B cell (primary cell): ENCODE data around the gene SUOX. TPM values are rescaled to one million over a fixed set of nuclear protein-coding genes. Genes with fewer than 3 reads are reported as not detected.

ENCODE experiments used
- ATAC-seq: fragments of 200-7000 bp; cut with Tn5 transposase; one replicate; pipeline ENCODE4 v1.10.0; 2021; ENCODE audit warnings: low read depth, mild to moderate bottlenecking, moderate number of reproducible peaks, moderate library complexity
- CTCF ChIA-PET: fragments of 350-600 bp; sonication (Branson Sonifier 250); formaldehyde crosslinking; loops from one replicate; lab custom pipeline; 2021; ENCODE audit warnings: antibody characterized with exemption, inconsistent platforms; lab: Charles Lee
- POLR2A ChIA-PET: fragments of 350-600 bp; sonication (Branson Sonifier 250); formaldehyde crosslinking; loops from one replicate; lab custom pipeline; 2021; ENCODE audit warnings: antibody characterized with exemption; lab: Charles Lee
- DNase-seq: peaks from one replicate; pipeline ENCODE4 v3.0.0; 2013
- H2AFZ ChIP-seq: 2 replicates; pipeline ENCODE4 v1.6.1; 2012; ENCODE audit warnings: mild to moderate bottlenecking, low read depth, low read length; ENCODE audit not compliant: insufficient read depth, poor library complexity, severe bottlenecking
- H3K27ac ChIP-seq, 2 donors: 1 replicate in 1 of 2; 2 replicates in 1 of 2; pipeline ENCODE4 v1.5.1; 2012 to 2013; ENCODE audit warnings: low read length in 2 of 2, mild to moderate bottlenecking in 2 of 2, moderate library complexity in 1 of 2
- H3K27me3 ChIP-seq, 4 experiments: fragments of 200-600 bp in 1 of 4; sonication (generic) in 1 of 4; replicated peaks in 1 of 4; 1 replicate in 2 of 4; 2 replicates in 2 of 4; pipeline versions ENCODE4 v1.6.1 to v1.7.0; 2013 to 2016; ENCODE audit warnings: low read length in 3 of 4, mild to moderate bottlenecking in 2 of 4, mixed read lengths in 1 of 4, moderate library complexity in 1 of 4; ENCODE audit not compliant: insufficient read depth in 4 of 4, control insufficient read depth in 3 of 4; ENCODE audit errors: control extremely low read depth in 1 of 4
- H3K36me3 ChIP-seq, 2 experiments: replicated peaks in 1 of 2; 1 replicate in 1 of 2; 2 replicates in 1 of 2; pipeline versions ENCODE4 v1.6.1 to v1.7.1; 2013; ENCODE audit warnings: low read length in 1 of 2; ENCODE audit not compliant: insufficient read depth in 2 of 2, control insufficient read depth in 1 of 2; ENCODE audit errors: control extremely low read depth in 1 of 2, extremely low read depth in 1 of 2
- H3K4me1 ChIP-seq, 2 donors: fragments of 200-600 bp in 1 of 2; sonication (generic) in 1 of 2; 1 replicate in 1 of 2; 2 replicates in 1 of 2; pipeline versions ENCODE4 v1.5.1 to v1.6.1; 2013 to 2017; ENCODE audit warnings: low read length in 2 of 2; ENCODE audit not compliant: control insufficient read depth in 2 of 2, insufficient read depth in 2 of 2
- H3K4me2 ChIP-seq: replicated peaks from 2 replicates; pipeline ENCODE3; 2012; ENCODE audit warnings: mild to moderate bottlenecking, low read depth, low read length; ENCODE audit not compliant: poor library complexity, severe bottlenecking
- H3K4me3 ChIP-seq, 5 experiments: fragments of 200-600 bp in 1 of 5; sonication (generic) in 1 of 5; 1 replicate in 3 of 5; 2 replicates in 2 of 5; pipeline versions ENCODE4 v1.5.1 to v1.7.0; 2011 to 2016; ENCODE audit warnings: low read length in 4 of 5, mild to moderate bottlenecking in 4 of 5, low read depth in 2 of 5, control low read depth in 1 of 5, moderate library complexity in 1 of 5; ENCODE audit not compliant: insufficient read depth in 1 of 5; ENCODE audit errors: control extremely low read depth in 1 of 5, extremely low read depth in 1 of 5
- H3K79me2 ChIP-seq: fragments of 200-600 bp; sonication (generic); one replicate; pipeline ENCODE4 v1.6.0; 2016; ENCODE audit warnings: low read length; ENCODE audit not compliant: control insufficient read depth, insufficient read depth
- H3K9ac ChIP-seq: fragments of 200-600 bp; sonication (generic); 2 replicates; pipeline ENCODE4 v1.6.1; 2017; ENCODE audit warnings: mild to moderate bottlenecking, low read length, moderate library complexity
- H3K9me3 ChIP-seq, 3 donors: one replicate each; pipeline versions ENCODE4 v1.6.1 to v1.7.1; 2013; ENCODE audit warnings: low read length in 2 of 3; ENCODE audit not compliant: control insufficient read depth in 2 of 3, insufficient read depth in 1 of 3; ENCODE audit errors: control extremely low read depth in 1 of 3
- H4K20me1 ChIP-seq: 2 replicates; pipeline ENCODE4 v1.6.0; 2012; ENCODE audit warnings: mild to moderate bottlenecking, low read length; ENCODE audit not compliant: insufficient read depth, control insufficient read depth, poor library complexity, severe bottlenecking
- H3K27ac Mint-ChIP-seq: one replicate; pipeline ENCODE4 v1.8.0; 2021; ENCODE audit warnings: mixed read lengths
- H3K27me3 Mint-ChIP-seq: one replicate; pipeline ENCODE4 v1.8.0; 2021; ENCODE audit warnings: mixed read lengths
- H3K4me1 Mint-ChIP-seq: one replicate; pipeline ENCODE4 v1.8.0; 2021; ENCODE audit warnings: mixed read lengths
- H3K4me3 Mint-ChIP-seq: one replicate; pipeline ENCODE4 v1.8.0; 2021; ENCODE audit warnings: mixed read lengths
- H3K9me3 Mint-ChIP-seq: one replicate; pipeline ENCODE4 v1.8.0; 2022; ENCODE audit warnings: mixed read lengths; ENCODE audit not compliant: insufficient read depth
- CTCF ChIP-seq: fragments of 200-600 bp; IDR thresholded peaks from one replicate; pipeline ENCODE4 v1.8.0; 2022; ENCODE audit warnings: antibody characterized with exemption, mild to moderate bottlenecking
- EZH2 ChIP-seq: IDR thresholded peaks from 2 replicates; pipeline ENCODE4 v1.6.1; 2012; ENCODE audit warnings: borderline replicate concordance, low read depth, mild to moderate bottlenecking, moderate library complexity, low read length; ENCODE audit not compliant: insufficient read depth, poor library complexity, severe bottlenecking
- WGBS: methylation state at CpG from one replicate; pipeline ENCODE4 v1.1.5; 2013; ENCODE audit warnings: missing lambda C conversion rate; ENCODE audit not compliant: insufficient coverage; 5-methylcytosine and 5-hydroxymethylcytosine counted together
- intact Hi-C: fragments of 100-400 bp; cut with micrococcal nuclease; formaldehyde crosslinking; loops from one replicate; pipeline ENCODE4 v1.10.0; 2022
- polyA plus RNA-seq: library from polyadenylated mRNA; depleted of rRNA; stranded (reverse); fragments of >200 nt; gene quantifications from 2 replicates; pipeline ENCODE4 v1.2.3, GENCODE V29; 2012
- total RNA-seq, 2 donors: library from RNA; stranded (reverse); fragments of 120-200 nt in 1 of 2; gene quantifications; 1 replicate in 1 of 2; 2 replicates in 1 of 2; pipeline versions ENCODE4 v1.2.3 to v1.2.4, GENCODE V29; 2013 to 2022

The SUOX gene
- total and polyA plus RNA-seq, 2 donors (not counting 1 experiment from before 2014, with no cell fraction given), result 3.1 to 7.5 TPM

GRCh38 chr12:56017181-56017580 is 20.1 kb downstream of the SUOX start:
- Histone ChIP-seq H3K4me1 (peaks cover 9 to 18% of the 10 kb centered on the region in 2 donors), H3K4me3 (no peak overlapping the region), H2AFZ (no peak overlapping the region), H4K20me1 (no peaks in the 10 kb centered on the region), H3K4me2 (no peak overlapping the region), H3K9ac (no peak overlapping the region), H3K27ac (no peak overlapping the region), H3K27me3 (no peaks in the 10 kb centered on the region), H3K36me3 (no peaks in the 10 kb centered on the region), H3K79me2 (no peaks in the 10 kb centered on the region), H3K9me3 (no peaks in the 10 kb centered on the region)
- no peak for ATAC-seq
- Mint-ChIP-seq H3K27me3 (no peaks in the 10 kb centered on the region), H3K9me3 (no peaks in the 10 kb centered on the region), H3K4me1 (peaks cover 11% of the 10 kb centered on the region), H3K4me3 (no peak overlapping the region), H3K27ac (no peak overlapping the region)
- no peak for DNase-seq
- POLR2A ChIA-PET, result no interaction called here
- intact Hi-C loops, result no loop called here
- CTCF ChIA-PET, result no interaction called here
- TF ChIP-seq CTCF, result no peak
- no peak for TF ChIP-seq EZH2
- WGBS, result no CpG with 5 or more reads among the region's 4 CpGs

- DNase-seq, result no peak
- Mint-ChIP-seq H3K4me1 (peaks cover 11% of the 10 kb centered on the region), H3K27me3 (no peaks in the 10 kb centered on the region), H3K9me3 (no peaks in the 10 kb centered on the region), H3K27ac (no peak overlapping the region), H3K4me3 (no peak overlapping the region)
- no peak overlapping the region for H3K4me2 ChIP-seq
- H3K27ac ChIP-seq, result no peak overlapping the region
- intact Hi-C loops, result no loop called here
- H4K20me1 ChIP-seq, result no peaks in the 10 kb centered on the region
- ChIA-PET CTCF (no interaction called here), POLR2A (no interaction called here)
- H3K4me1 ChIP-seq, result peaks cover 9 to 18% of the 10 kb centered on the region in 2 donors
- H3K79me2 ChIP-seq, result no peaks in the 10 kb centered on the region
- no peaks in the 10 kb centered on the region for H3K27me3 ChIP-seq
- H3K36me3 ChIP-seq, result no peaks in the 10 kb centered on the region
- no peak for TF ChIP-seq CTCF
- TF ChIP-seq EZH2, result no peak
- H2AFZ ChIP-seq, result no peak overlapping the region
- no peaks in the 10 kb centered on the region for H3K9me3 ChIP-seq
- H3K4me3 ChIP-seq, result no peak overlapping the region
- 100% methylated on average over 1 of the region's 1 CpG for WGBS
- no peak for ATAC-seq
- no peak overlapping the region for H3K9ac ChIP-seq
Observed at GRCh38 chr12:56018356-56018755, 21.3 kb downstream of the SUOX start.
